ENCODE data around the gene SLC34A1.
"Not testable (repeated sequence)": the region's sequence is repeated elsewhere in the genome, so short reads cannot be mapped to it uniquely, and the experiment has no call there.

The SLC34A1 gene

DNA sequence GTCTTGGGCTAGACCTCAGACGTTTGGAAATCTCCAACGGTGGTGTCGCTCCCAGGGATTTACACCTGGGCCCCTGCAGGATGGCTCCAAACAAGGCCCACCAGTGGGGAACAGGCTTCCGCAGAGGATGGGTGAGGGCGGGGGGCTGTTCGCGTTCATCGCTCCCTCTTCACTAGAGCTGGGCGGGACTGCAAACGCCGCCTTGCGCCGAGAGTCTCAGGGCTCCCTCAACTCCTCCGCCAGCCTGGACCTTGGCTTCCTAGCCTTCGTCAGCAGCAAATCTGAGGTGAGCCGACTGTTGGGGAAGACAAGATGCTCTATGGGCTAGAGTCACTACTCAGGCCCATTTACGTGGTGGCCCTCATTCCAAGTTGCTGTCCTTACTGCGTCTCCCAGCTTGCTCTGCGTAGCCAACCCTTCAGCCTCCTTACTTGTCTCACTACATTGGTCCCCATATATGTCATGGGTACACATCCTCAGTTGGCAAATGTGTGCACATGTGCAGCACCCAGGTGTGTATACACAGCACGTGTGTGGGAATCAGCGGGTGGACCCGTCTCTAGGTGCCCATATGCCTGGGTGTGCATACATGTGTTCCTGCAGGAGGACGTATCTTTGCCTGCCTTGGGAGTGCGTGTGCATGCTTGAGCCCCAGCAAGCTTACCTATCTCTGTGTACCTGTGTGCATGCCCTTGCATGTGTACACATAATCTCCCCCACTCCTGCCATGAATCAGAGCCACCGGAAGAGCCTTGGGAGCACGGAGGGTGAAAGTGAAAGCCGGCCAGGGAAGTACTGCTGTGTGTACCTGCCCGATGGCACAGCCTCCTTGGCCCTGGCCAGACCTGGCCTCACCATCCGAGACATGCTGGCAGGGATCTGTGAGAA is 16.0 kb upstream of the SLC34A1 start:
- in situ Hi-C loops (cut with MboI; ENCODE audit: low sequenced_read_pairs): no loop called here

- in situ Hi-C loops (cut with MboI; ENCODE audit: low sequenced_read_pairs): no loop called here
Observed at GRCh38 chr5:177368869-177369644, 15.2 kb upstream of the SLC34A1 start.

GRCh38 chr5:177369645-177370440 is 14.4 kb upstream of the SLC34A1 start:
- in situ Hi-C loops (cut with MboI; ENCODE audit: low sequenced_read_pairs): no loop called here

GRCh38 chr5:177370488-177371119 is 13.6 kb upstream of the SLC34A1 start:
- in situ Hi-C loops (cut with MboI; ENCODE audit: low sequenced_read_pairs): no loop called here

DNA sequence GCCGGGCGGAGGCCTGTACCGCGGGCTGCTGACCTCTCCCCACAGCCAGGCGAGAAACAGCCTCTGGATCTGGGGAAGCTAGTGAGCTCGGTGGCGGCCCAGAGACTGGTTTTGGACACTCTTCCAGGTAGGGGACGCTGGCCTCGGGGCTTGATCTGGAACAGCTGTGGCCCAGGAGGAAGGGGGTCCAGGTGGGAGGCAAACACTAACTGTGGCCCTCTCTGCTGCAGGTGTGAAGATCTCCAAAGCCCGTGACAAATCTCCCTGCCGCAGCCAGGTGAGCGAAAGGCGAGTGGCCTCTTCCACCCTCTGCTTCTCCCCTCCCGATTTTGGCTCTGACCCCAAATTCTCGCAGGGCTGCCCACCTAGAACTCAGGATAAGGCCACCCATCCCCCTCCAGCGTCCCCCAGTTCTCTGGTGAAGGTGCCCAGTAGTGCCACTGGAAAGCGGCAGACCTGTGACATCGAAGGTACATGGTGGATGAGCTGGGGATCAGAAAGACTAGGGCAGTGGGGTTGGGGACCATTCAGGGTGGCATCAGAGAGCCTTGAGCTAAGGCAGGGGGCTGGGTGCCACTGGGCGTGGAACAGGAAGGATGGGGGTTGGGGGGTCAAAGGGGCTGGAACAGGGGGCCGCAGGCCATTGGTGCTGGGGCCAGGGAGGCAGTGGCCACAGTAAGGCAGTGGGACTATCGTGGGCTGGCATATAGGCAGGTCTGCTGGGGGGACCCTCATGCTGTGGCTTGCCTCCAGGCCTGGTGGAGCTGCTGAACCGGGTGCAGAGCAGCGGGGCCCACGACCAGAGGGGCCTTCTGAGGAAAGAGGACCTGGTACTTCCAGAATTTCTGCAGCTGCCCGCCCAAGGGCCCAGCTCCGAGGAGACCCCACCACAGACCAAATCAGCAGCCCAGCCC is 12.9 kb upstream of the SLC34A1 start:
- in situ Hi-C loops (cut with MboI; ENCODE audit: low sequenced_read_pairs): no loop called here

- in situ Hi-C loops (cut with MboI; ENCODE audit: low sequenced_read_pairs): no loop called here
Observed at GRCh38 chr5:177372034-177372896, 12.0 kb upstream of the SLC34A1 start.

DNA sequence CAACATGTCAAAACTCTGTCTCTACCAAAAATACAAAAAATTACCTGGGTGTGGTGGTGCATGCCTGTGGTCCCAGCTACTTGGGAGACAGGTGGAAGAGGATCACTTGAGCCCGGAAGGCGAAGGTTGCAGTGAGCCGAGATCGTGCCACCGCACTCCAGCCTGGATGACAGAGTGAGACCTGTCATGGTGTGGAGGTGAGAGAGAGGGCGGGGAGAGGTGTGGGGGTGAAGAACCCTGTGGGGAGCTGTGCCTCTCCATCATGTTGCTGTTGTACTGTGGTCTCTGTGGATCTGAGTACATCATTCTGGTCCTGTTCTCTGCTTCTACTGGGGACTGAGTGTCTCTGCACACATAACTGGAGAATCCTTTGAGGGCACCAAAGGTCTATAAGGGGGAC is 11.3 kb upstream of the SLC34A1 start:
- in situ Hi-C loops (cut with MboI; ENCODE audit: low sequenced_read_pairs): no loop called here

GRCh38 chr5:177373806-177374205 is 10.4 kb upstream of the SLC34A1 start:
- in situ Hi-C loops (cut with MboI; ENCODE audit: low sequenced_read_pairs): no loop called here

DNA sequence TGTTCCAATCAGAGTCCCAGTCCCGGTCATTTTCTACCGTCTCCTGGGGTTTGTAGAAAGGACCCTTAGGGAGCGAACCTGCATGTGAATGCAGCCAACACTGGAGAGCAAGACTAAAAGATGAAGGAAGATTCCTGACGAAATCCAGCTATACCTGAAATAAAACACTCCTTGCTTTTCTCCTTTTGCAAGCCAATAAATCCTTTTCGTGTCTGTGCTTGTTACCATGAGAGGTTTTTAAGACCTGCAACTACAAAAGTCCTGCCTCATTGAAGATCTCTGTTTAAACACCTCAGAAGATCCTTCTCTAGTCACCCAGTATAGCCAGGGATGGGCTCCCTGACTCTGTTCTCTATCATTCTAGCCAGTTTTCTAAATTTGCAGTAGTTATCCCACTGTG is 10.0 kb upstream of the SLC34A1 start:
- in situ Hi-C loops (cut with MboI; ENCODE audit: low sequenced_read_pairs): no loop called here

DNA sequence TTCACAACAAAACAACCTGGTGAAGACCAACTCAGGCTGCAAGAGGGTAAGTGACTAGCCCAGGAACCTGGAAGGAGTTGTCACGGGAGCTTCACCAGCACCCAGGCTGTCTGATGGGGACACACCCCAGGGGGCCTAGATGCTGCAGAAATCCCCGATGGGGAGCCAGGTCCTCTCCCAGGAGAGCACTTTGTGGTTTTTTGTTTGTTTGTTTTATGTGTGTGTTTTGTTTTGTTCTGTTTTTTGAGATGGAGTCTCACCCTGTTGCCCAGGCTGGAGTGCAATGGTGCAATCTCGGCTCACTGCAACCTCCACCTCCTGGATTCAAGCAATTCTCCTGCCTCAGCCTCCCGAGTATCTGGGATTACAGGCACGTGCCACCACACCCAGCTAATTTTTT is 8.7 kb upstream of the SLC34A1 start:
- in situ Hi-C loops (cut with MboI; ENCODE audit: low sequenced_read_pairs): not testable (repeated sequence)

DNA sequence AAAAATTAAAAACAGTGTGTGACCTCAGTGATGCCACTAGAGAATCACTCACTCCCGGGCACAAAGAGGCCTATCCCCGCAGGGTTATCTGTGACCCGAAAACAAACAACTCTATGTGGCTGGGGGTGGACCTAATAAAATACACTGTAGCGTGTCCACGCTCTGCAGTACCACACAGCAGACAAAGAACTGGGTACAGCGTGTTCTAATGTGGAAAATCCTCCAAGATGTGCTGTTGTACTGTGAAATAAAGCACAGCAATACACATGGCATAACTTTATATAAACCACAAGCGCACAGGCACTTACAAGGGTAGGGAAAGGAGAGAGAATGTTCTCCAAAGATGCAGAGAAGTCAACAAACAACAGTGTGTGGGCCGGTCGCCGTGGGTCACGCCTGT is 8.1 kb upstream of the SLC34A1 start:
- in situ Hi-C loops (cut with MboI; ENCODE audit: low sequenced_read_pairs): no loop called here

GRCh38 chr5:177377851-177378776 is 6.1 kb upstream of the SLC34A1 start:
- in situ Hi-C loops (cut with MboI; ENCODE audit: low sequenced_read_pairs): no loop called here

GRCh38 chr5:177378884-177379883 is 5.0 kb upstream of the SLC34A1 start:
- in situ Hi-C loops (cut with MboI; ENCODE audit: low sequenced_read_pairs): no loop called here

DNA sequence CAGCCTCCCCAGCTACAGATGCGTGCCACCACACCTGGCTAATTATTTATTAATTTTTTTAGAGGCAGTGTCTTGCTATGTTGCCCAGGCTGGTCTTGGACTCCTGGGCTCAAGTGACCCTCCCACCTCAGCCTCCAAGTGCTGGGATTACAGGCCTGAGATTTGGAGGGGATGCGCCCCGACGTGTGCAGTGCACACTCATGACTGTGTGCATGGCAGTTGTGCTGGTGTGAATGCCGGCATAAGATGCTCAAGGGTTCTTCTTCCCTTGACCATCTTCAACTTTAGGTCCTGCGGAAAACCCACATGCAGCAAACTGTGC is 3.5 kb upstream of the SLC34A1 start:
- in situ Hi-C loops (cut with MboI; ENCODE audit: low sequenced_read_pairs): no loop called here

- in situ Hi-C loops (cut with MboI; ENCODE audit: low sequenced_read_pairs): no loop called here
Observed at GRCh38 chr5:177382423-177383029, 1.7 kb upstream of the SLC34A1 start.

DNA sequence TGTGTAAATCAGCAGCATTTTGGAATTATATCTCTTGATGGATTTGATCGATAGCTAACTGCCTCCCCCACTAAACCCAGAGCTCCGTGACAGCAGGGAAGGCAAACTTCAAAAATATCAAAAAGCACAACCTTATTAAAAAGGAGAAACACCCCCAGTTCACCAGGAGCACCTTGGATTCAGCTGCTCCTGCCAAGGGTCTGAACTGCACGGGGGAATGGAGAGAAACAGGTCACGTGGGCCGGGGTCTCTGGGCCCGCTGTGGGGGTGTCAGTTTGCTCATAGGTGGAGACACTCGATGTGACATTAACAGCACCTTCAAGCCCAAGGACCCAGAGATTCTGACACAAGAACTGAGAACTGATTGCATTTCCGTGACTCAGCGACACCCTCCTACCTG is 1.1 kb upstream of the SLC34A1 start:
- in situ Hi-C loops (cut with MboI; ENCODE audit: low sequenced_read_pairs): no loop called here
